Left renal cortex interstitium (tissue), 4 donors: ENCODE data around the gene PFN4. TPM values are rescaled to one million over a fixed set of nuclear protein-coding genes. Genes with fewer than 3 reads are reported as not detected.
"Not testable (repeated sequence)": the region's sequence is repeated elsewhere in the genome, so short reads cannot be mapped to it uniquely, and the experiment has no call there.

Experiments used
- DNase-seq, 4 donors: peaks; one replicate each; pipeline ENCODE4 v3.0.0-alpha.2; 2013; ENCODE audit warnings: low read depth in 4 of 4, low spot score in 2 of 4, missing footprints in 1 of 4
- polyA plus RNA-seq, 4 donors: library from polyadenylated mRNA; unstranded; fragments of 120-200 nt; gene quantifications; one replicate each; pipeline ENCODE4 v1.2.1, GENCODE V29; 2013; ENCODE audit not compliant: insufficient read length in 4 of 4

The PFN4 gene
- polyA plus RNA-seq, 4 donors, result 1.9 to 3.7 (median 2.9) TPM

DNA sequence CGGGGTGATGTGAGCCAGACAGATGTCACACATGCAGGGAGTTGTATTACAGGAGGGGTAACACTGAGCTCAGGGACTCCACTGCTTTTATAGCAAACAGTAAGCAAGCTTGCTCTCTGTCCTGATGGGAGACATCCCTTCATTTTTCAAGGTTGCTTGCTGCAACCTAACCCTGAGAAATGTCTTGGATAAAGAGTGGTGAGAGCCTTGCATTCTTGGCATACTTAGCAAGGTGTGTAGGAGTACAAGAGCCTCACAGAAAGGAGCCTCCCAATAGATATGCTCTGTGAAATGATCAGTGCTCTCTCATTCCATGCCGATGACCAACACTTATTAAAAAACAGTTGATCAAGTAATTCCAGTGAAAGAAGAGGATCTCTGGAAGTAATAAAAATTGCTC, 8.1 kb downstream of the PFN4 start:
- no peak for DNase-seq

DNA sequence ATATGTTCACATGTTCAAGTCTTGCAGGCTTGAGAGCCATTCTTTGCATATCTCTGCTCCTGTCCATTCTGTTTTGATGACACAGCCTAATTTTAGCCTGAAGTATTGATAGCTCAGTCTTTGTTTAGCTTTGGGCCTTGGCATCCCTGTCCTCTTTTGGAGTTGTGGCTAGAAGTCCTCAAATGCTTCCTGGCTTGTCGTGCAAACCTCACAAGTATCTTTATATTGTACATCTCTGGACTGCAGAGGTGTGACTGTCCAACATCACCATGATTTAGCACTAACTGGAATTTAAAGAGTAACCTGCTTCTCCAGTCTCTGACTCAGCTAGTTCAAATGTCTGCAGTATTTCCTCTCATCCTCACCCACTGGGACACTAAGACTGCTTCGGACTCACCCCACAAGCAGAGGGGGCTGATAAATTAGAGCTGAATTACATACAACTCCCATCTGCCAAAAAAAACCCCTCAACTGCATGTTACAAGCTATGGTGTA, 11.7 kb downstream of the PFN4 start:
- no peak for DNase-seq

DNA sequence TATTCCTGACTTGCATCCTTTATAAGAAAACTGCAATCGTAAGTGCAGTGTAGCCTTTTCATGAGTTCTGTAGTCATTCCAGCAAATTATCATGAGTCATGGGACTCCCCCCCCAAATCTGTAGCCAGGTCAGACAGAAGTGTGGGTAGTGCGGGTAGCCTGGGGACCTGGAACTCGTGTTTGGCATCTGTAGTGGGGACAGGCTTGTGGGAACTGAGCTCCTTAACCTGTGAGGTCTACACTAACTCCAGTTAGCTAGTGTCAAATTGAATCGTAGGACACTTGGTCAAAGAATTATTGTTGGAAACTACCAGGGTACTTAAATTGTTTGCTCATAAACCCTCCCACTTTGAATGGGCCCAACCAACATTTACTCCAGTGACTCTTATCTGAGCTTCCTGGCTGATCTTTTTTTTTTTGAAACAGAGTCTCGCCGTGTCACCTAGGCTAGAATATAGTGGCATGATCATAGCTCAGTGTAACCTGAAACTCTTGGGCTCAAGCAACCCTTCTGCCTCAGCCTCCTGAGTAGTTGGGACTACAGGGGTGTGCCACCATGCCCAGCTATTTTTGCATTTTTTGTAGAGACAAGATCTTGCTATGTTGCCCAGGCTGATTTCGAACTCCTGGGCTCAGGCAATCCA, 12.4 kb downstream of the PFN4 start:
- no peak for DNase-seq

DNA sequence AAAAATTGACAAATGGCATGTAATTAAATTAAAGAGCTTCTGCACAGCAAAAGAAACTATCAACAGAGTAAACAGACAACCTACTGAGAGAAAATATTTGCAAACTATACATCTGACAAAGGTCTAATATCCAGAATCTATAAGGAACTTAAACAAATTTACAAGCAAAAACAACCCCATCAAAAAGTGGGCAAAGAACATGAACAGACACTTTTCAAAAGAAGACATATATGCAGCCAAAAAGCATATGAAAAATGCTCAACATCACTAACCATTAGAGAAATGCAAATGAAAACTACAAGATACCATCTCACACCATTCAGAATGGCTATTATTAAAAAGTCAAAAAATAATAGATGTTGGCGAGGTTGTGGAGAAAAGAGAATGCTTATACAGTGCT, 13.7 kb downstream of the PFN4 start:
- not testable (repeated sequence) for DNase-seq

DNA sequence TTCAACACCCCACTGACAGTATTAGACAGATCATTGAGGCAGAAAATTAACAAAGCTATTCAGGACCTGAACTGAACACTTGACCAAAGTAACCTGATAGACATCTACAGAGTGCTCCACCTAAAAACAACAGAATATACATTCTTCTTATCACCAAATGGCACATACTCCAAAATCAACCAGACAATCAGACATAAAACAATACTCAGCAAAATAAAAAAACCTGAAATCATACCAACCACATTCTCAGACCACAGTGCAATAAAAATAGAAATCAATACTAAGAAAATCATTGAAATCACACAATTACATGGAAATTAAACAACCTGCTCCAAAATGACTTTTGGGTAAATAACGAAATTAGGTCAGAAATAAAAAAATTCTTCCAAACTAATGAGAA, 15.8 kb downstream of the PFN4 start:
- DNase-seq, result no peak

DNA sequence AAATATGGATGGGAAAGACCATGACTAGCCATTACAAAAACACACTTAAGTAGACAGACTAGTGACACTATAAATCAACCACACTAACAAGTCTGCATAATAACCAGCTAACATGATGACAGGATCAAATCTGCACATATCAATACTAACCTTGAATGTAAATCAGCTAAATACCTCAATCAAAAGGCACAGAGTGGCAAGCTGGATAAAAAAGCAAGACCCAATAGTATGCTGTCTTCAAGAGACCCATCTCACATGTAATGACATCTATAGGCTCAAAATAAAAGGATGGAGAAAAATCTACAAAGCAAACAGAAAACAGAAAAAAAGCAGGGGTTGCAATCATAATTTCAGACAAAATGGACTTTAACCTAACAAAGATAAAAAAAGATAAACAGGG, 16.3 kb downstream of the PFN4 start:
- no peak for DNase-seq

DNA sequence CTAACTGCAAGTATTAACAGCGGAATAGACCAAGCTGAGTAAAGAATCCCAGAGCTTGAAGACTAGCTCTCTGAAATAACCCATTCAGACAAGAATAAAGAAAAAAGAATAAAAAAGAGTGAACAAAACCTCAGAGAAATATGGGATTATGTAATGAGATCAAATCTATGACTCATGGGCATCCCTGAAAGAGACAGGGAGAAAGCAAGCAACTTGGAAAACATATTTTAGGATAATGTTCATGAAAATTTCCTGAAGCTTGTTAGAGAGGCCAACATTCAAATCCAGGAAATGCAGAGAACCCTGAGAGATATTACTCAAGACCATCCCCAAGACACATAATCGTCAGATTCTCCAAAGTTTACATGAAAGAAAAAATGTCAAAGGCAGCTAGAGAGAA, 17.3 kb downstream of the PFN4 start:
- DNase-seq, result no peak

DNA sequence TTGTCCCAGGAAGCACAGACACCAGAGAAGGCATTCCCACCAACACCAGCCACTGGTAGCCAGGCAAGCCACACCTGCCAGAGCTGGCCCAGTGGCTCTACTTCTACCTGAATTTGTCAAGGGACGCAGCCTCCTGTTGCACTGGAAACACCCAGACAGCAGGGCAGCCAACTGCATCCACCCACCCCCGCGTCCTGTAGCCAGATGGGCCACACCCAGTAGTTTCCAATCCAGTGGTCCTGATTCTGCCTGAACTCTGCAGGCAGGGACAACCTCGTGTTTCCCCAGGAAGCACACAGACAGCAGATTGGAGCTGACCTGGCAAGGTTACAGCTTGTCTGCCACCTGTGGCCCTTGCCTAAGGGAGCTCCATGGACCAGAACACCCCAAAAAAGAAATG, 18.2 kb downstream of the PFN4 start:
- no peak for DNase-seq

DNA sequence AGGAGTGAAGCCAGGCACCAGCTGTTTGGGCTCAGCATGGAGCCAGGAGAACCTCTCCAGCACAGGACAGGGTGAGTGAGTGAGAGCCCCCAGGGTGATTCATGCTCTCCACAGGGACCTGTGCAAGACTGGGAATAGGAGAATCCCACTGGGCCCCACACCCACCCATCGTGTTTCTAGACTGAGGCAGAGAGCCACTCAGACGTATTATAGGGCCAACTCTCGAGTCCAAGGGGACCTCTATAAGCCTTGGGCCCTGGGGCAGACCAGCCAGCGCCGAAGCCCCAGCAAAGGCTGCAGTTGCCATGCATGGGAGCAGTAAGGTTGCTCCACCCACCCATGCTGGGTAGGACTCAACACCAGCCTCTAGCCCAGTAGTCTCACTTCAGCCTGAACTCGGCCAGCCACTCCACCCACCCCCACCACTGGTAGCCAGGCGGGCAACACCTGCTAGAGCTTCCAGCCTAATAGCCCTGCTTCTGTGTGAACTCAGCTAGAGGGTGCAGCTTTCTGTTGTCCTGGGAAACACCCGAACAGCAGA, 19.0 kb downstream of the PFN4 start:
- DNase-seq, result no peak

DNA sequence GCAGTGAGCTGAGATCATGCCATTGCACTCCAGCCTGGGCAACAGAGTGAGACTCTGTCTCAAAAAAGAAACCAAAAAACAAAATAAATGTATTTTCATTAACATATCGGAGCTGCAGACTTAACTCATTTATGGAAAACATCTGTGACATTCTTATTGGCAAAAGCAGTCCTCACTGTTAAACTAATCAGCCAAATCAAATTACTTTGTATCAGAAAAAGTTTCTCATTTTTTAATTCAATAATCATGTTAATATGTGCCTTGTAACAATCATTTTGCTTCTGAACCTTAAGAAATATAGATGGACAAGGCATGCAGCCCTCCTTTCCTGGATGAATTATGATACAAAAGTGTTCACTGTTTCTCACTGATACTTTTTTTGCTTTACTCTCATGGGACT, 20.5 kb downstream of the PFN4 start:
- DNase-seq, result no peak

DNA sequence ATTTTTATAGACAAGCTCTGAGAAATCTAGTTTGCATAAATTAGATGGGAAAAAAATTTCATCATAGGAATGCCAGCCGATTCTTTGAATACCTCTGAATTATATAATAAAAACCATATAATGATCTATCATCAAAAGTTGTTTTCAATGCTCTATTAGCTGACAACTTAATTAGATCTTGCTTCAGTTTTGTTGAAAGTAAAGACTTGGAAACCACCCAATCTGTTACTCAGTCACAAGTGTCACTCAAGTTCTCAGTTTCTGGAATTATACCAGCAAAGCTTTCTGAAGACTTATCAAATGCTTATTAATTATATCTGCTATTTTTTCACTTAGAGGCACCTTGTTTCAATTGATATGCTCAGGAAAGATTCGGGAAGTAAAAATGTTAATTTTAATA, 21.1 kb downstream of the PFN4 start:
- no peak for DNase-seq

DNA sequence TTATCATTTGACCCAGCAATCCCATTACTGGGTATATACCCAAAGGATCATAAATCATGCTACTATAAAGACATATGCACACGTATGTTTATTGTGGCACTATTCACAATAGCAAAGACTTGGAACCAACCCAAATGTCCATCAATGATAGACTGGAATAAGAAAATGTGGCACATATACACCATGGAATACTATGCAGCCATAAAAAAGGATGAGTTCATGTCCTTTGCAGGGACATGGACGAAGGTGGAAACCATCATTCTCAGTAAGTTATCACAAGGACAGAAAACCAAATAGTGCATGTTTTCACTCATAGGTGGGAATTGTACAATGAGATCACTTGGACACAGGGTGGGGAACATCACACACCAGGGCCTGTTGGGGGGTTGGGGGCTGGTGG, 22.4 kb downstream of the PFN4 start:
- DNase-seq, result not testable (repeated sequence)

DNA sequence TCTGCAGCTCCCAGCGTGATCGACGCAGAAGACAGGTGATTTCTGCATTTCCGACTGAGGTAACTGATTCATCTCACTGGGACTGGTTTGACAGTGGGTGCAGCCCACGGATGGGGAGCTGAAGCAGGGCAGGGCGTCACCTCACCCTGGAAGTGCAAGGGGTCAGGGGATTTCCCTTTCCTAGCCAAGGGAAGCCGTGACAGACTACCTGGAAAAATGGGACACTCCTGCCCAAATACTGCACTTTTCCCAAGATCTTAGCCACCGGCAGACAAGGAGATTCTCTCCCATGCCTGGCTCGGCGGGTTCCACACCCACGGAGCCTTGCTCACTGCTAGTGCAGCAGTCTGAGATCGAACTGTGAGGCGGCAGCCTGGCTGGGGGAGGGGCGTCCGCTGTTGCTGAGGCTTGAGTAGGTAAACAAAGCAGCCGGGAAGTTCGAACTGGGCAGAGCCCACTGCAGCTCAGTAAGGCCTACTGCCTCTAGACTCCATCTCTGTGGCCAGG, 27.9 kb downstream of the PFN4 start:
- DNase-seq, result not testable (repeated sequence)

DNA sequence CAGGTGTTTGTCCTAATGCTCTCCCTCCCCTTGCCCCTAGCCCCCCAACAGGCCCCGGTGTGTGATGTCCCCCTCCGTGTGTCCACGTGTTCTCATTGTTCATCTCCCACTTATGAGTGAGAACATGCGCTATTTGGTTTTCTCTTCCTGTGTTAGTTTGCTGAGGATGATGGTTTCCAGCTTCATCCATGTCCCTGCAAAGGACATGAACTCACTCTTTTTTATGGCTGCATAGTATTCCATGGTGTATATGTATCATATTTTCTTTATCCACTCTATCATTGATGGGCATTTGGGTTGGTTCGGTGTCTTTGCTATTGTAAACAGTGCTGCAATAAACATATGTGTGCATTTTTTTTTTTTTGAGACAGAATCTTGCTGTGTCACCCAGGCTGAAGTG, 29.9 kb downstream of the PFN4 start:
- DNase-seq, result not testable (repeated sequence)

DNA sequence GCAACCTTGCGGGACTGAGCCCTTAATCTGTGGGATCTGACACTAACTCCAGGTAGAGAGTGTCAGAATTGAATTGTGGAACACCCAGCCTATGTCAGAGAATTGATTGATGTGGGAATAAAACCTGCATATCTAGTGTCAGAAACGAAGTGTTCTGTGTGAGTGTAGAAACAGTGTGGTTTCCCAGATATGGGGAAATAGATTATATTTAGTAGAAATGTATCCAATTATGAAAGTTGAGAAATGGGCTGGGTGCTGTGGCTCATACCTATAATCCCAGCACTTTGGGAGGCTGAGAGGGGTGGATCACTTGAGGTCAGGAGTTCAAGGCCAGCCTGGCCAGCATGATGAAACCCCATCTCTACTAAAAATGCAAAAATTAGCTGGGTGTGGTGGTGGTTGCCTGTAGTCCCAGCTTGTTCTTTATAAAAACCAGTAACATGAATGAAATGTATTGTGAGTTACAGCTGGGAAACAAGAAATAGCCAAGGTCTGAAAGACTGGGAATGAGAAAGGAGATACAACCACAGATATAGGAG, 34.2 kb downstream of the PFN4 start:
- DNase-seq, result no peak

DNA sequence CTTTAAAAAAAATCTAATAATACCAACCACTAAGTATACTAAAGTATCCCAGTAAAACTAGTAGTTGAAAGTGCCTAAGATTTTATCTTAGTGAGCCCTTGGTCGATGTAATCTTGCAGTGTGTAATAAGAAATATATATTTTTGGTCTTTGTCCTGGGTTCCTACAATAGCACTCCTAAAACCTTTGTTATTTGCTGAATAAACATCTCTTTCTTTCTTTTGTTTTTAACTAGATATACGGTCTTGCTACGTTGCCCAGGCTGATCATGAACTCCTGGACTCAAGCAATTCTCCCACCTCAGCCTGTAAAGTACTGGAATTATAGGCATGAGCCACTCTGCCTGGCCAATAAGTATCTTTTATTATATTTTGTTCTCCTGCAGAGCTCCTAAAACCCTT, 36.1 kb downstream of the PFN4 start:
- no peak for DNase-seq

DNA sequence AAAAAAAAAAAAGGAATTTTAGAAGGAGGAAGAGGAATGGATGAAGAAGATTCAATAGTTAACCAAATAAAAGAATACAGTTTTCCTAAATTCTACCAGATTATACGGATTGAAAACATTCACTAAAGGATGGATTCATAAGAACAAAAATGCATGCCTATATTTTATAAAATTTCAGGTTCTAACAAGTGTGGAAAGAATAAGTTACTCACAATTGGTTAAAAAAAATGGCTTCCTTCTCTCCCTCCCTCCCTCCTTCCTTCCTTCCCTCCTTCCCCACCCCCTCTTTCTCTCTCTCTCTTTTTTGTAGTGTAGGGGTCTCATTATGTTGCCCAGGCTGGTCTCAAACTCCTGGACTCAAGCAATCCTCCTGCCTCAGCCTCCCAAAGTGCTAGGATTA, 36.9 kb downstream of the PFN4 start:
- no peak for DNase-seq

DNA sequence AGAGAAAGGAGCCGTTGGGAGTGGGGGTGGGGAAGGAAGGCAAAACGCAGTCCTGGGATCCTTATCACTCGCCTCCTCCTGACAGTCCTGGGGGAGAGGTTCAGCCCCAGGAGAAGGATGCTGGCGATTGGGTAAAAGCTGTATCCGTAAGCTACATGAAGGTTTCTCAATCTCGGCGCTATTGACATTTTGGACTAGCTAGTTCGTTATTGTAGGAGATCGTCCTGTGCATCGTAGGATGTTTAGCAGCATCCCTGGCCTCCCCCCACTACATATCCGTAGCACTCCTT, 38.0 kb downstream of the PFN4 start:
- DNase-seq, result peak in 1 of 4 donors; percentile 3

DNA sequence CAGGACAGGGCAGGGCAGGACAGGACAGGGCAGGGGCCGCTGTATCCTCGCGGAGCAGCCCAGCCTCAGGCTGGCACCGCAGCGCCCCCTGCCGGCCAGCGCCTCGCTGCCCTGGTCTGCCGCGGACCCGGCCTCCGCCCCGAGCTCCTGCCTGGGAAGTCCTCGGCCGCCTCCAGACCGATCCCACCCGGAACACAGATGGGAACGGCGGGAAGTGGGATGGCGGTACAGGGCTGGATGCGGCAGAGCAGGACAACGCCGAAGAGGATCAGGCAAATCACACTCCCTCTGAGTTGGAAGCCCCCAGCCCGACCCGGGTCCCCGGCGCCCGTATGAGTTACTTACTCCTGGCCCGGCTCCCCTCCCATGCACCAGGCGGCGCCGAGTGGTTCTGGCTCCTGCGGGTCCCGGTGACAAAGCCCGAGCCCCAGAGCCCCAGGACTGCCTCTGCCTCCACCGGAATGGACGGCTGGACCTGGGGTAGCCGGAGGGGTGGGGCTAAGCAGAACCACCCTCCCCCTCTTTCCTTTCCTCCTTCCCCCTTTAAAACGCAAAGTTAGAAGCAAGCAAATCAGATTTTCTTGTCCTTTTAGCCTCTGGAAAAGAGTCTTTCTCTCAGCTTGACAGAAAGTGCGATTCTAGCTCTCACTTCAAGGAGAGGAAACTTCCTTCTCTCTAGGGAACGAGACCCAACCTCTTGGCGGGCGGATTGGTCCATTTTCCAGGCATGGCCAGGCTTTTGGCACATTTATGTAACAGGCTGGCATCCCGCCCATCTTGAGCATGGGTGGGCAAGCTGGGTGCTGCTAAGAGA, 38.5 kb downstream of the PFN4 start, which contains the start of gene TP53I3:
TSS of gene TP53I3 (minus strand) at position 449 of the 814 bp plus-strand sequence. CDS start 508 bp downstream, outside the sequence.
- DNase-seq, result peak; percentile 84 to 87 (median 85)

DNA sequence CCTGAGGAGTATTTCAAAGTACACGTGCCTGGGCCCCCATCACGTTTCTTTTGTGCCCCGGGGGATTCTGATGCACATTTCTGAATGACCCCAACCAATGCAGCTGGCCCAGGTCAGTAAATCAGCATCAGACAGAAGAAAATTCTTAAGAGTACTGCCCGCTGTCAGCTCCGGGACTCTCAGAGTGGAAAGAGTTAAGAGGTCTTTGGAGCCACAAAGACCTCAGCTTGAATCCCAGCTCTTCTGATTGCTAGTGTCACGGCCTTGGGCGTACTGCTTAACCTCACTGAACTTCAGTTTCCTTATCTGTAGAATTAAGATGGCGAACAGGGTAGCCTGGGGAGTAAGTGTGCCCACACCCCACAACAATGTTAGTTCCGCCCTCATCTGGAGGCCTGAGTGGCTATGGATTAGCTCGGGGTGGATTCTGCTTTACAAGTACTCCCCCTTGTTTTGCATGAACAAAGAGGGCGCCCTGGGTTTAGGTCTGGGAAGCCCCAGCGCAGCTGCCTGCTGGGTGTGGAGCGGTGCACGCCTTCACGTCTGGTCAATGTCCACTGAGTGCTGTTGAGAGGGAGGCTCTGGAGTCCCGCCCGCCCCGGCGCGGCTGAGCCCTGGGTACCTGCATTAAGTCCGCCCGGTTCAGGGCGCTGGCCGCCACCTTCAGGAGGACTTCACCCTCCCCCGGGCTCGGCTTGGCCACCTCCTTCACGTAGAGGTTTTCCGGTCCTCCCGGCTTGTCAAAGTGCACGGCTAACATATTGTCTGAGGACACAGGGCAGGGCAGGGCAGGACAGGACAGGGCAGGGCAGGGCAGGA, 39.4 kb downstream of the PFN4 start:
- DNase-seq, result peak; percentile 60 to 73 (median 66)
